ENCODE results near the gene FGFR2.

The FGFR2 gene

GRCh38 chr10:121454781-121455180, 143.5 kb downstream of the FGFR2 start:
- DNase-seq (ENCODE audit: low read depth, low spot score): no peak

GRCh38 chr10:121453160-121453559, 145.1 kb downstream of the FGFR2 start:
- DNase-seq (ENCODE audit: low read depth, low spot score): no peak

- no peak for DNase-seq (ENCODE audit: low read depth, low spot score)
Observed at GRCh38 chr10:121452581-121452980, 145.7 kb downstream of the FGFR2 start.

- no peak for DNase-seq (ENCODE audit: low read depth, low spot score)
Observed at GRCh38 chr10:121450247-121450646, 148.0 kb downstream of the FGFR2 start.

DNA sequence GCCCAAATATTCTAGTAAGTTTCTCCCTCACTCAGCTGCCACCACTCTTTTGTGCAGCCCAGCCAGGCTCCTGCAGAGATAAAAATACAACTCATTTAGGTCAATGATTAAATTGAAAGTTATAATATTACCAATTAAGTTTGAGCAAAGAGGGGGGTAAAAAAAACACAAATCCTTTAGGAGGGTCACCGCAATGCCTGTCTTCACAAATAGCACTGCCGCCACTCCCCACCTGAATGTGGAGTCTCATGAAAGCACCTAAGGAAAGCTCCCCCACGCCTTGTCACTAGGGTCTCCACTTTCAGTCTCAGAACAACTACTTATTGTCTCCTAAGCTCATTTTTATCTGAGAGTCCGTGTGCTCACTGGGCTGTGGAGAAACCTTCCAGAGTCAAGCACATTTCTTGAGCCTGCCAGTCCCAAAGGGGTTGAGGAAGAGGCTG, 148.7 kb downstream of the FGFR2 start:
- no peak for DNase-seq (ENCODE audit: low read depth, low spot score)

- DNase-seq (ENCODE audit: low read depth, low spot score): no peak
Observed at GRCh38 chr10:121448766-121449421, 149.3 kb downstream of the FGFR2 start.

- DNase-seq (ENCODE audit: low read depth, low spot score): no peak
Observed at GRCh38 chr10:121444520-121445165, 153.6 kb downstream of the FGFR2 start.

GRCh38 chr10:121442086-121442935, 155.9 kb downstream of the FGFR2 start:
- DNase-seq (ENCODE audit: low read depth, low spot score): no peak

GRCh38 chr10:121440461-121440860, 157.8 kb downstream of the FGFR2 start:
- no peak for DNase-seq (ENCODE audit: low read depth, low spot score)

- no peak for DNase-seq (ENCODE audit: low read depth, low spot score)
Observed at GRCh38 chr10:121438333-121438732, 159.9 kb downstream of the FGFR2 start.

- DNase-seq (ENCODE audit: low read depth, low spot score): no peak
Observed at GRCh38 chr10:121437596-121437995, 160.6 kb downstream of the FGFR2 start.

DNA sequence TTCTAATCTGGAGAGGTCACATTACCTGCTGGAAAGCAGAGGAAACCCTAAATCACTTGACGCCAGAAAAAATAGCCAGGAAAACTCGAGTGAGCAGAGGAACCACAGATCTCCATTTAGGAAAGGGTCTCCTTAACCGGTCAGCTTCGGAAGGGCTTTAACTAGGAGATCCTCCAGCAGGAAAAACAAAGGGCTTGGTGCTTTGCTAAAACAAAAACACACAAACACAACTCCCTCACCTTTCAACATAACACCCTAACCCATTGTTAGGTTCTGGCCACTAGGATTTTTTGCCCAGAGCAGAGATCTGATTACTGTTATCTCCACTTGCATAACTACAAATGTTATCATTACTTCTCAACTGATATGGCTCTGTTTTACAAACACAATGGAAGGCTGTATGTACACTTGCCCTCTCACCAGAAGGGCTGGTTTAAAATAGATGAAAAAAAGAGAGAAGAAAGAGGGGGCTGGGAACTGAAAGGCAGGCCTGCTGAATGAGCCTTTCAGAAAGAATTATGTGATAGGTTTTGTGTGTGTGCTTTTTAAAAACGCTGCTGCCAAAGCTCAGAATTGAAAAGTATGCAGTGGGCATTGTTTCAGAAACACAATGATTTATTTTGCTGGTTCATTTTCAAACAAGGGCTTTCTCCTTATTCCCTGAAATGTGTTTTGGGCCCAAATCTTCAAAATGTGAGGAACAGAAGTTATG, 161.5 kb downstream of the FGFR2 start:
- DNase-seq (ENCODE audit: low read depth, low spot score): no peak

DNA sequence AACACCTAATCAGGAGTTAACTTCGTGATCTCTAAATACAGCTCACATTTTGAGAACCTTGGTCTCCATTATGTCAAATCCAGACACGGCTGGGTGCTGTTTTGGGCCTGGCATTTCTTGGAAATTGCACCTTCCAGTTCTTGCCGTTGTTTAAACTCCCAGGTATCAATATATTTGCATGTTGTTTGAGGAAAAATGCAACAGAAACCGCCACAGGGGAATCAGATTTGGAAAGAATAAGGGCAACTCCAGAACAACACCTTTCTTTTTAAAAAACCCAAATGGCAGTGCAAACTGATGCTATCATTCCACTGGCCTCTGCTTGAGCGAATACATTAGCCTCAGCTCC, 162.0 kb downstream of the FGFR2 start:
- no peak for DNase-seq (ENCODE audit: low read depth, low spot score)

DNA sequence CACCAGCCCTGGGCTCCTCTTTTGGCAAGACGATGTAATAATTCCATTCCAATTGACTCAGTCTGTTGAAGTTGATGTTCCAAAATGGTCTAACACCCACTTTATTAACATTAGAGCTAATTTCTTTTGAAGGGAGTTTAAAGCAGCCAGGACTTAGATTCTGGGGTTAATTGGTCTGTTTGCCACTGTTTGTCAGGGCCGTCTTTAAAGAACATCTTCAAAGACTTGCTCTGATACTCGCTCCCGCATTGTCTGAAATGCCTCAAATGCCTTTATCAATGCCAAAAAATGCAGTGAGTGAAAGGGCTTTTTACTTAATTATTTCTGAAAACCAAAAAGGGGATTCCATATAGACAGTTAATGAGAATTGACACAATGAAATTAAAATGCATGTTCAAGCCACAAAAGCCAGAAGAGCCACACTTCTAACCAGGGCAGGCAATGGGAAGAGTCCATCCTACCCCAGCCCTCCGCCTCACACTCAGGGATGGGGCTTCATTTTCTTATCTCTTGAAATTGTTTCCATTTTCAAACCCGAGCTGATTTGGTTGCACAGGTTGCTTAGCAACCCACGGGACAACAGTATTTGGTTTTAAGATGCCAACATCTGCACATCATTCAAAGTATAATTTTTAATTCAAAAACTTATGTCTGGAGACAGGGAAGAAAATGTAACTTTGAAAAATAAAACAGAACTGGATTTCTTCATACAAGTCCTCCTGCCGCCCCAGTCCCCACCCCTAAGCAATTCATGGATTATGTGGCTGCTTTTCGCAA, 163.0 kb downstream of the FGFR2 start:
- DNase-seq (ENCODE audit: low read depth, low spot score): no peak

- DNase-seq (ENCODE audit: low read depth, low spot score): no peak
Observed at GRCh38 chr10:121433965-121434364, 164.3 kb downstream of the FGFR2 start.

DNA sequence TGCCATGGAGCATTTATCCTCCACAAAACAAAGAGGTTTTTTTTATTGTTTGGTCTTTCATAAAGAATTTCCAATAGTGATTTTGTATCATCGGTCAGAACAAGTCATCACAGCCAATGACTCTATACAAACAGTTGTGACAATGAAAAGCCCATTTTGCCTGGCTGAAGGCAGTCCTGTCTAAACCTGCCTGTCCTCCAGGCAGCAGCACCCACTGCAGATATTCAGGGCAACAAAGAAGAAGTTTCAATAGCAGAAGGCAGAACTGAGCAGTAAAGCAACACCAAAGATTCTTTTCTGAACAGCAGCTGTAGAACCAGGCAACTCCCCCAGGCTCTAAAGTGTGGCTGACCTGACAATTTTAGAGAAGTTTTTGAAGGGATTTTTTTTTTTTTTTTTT, 169.4 kb downstream of the FGFR2 start:
- DNase-seq (ENCODE audit: low read depth, low spot score): no peak
